GM18873 (cell line): ENCODE measurements around the gene MVB12B.
"Not testable (repeated sequence)": the region's sequence is repeated elsewhere in the genome, so short reads cannot be mapped to it uniquely, and the experiment has no call there.

Experiments
- ATAC-seq: cut with Tn5 transposase; IDR thresholded peaks from one replicate; pipeline ENCODE4 v1.9.1; 2021; ENCODE audit warnings: mild to moderate bottlenecking, moderate library complexity, moderate number of reproducible peaks; ENCODE audit not compliant: unreplicated experiment, low FRiP score

The MVB12B gene

DNA sequence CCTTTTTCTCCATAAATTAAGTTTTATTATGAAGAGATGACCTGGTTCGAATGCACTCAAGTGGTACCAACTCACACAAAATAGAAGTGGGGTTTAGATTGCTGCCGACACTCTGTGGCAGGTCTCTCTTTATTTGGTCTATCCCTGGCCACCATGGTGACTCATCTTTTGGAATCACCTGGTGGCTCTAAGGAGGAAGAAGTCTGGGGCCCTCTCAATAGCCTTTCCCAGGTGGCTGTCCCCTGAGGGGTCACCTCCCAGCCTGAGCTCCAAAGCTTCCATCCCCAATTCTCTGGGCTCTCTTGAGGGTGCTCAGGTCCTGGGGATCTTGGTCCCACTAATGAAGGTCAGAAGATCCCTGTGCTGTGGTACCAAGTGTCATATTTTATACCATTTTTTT is 136.8 kb downstream of the MVB12B start:
- no peak for ATAC-seq

DNA sequence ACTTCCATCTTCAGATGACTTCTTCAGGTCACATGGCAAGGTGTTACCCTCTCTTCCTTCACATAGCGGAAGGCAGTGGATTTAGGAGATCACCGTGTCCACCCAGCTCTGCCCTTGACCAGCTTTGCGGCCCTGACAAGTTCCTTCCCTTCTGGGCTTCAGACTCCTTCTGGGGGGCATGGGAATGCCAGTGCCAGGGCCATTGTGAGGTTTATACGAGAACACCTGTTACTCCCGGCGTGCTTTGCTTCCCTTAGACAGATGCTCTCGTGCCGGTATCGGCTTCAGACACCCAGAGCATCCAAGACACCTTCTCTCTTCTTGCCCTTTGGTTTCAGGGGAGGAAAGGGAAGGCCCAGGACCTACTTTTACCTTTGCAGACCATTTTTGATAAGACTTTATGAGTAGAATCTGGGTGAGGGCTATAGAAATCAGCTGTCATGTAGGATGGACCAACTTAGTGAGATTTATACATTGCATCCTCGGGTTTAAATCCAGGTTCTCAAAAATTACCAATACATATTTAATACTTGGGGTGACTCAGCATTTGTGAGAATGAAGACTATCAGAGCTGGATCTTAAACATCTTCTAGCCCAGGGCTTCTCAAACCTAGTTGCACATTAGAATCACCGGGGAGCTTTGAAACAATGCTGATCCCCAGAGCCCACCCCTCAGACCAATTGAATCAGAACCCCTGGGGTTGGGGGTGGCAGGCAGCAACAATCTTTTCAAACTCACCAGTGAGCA is 138.2 kb downstream of the MVB12B start:
- no peak for ATAC-seq

DNA sequence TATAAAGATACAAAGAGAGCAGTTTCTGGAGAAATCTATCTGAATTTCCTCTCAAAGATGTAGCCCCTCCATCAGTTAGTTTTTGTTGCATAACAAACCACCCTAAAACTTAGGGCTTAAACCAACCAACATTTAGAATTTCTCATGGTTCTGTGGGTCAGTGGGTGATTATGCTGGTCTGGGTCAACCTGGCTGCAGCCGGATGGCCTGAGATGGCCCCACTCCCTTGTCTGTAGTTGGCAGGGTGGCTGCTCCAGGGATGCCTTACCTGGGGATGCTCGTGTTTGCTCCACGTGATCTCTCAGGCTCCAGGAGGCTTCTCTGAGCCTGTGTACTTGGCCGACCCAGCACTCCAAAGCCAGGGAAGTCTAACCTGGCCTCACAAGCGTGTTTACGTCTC is 139.3 kb downstream of the MVB12B start:
- ATAC-seq = no peak

DNA sequence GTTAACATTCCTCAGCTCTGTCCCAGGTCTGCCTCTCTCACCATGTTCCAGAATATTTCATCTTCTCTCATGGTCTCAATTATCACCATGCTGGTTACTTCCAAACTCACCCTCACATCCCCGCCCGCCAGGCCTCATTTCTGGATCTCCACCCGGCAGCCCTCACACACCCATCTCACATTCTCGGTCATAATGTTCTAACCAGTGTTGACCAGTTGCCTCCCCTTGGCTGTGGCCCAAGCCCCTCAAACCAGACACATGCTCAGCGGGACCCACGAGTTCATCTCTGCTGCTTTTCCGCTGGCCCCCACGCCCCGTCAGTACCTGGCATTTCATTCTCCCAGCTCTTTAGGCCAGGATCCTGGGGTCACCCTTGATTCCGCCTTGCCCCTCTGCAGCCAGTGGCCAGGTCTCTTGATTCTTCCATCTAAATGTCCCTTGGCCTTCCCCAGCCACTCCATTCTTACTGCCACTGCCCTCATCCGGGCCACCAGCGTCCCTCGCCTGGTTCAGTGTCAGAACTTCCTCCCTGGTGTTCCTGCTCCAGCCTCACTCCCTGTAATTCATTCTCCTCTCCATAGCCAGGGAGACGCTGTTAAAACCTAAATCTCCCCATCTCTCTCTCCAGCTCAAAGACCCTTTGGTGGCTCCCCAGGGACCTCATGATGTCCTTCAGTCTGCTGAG is 141.7 kb downstream of the MVB12B start:
- ATAC-seq = no peak

DNA sequence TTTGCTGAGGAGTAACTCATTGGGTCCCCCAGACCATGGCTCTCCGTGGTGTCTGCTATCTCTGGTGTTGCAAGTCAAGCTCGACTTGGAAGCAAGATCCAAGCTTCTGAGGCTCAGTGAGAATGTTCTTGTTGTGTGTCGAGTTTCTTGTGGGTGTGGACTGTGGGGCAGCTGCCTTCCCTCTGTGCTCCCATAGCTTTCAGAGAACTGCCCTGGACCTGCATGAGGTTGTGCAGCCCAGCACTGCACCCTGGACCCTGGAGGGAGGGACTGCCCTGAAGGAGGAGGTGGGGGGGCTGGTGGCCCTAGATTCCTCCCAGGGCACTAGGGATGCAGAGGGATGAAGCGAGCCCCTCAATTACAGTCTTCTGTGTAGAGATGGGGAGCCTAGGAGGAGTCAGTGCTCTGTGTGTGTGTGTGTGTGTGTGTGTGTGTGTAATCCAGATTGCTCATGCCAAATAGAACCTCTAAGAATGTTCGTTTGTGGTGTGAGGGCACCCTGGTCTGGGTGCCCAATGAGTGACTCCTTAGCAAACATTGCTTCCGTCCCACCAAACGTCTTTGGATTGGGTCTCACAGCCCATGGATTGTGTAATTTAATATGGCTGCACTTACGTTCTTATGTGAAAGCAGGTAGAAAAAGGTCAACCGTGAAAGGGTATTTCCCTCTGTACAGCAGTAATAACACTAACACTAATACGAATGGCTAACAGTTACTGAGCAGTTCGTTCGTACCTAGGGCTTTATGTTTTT is 143.8 kb downstream of the MVB12B start:
- ATAC-seq = no peak

DNA sequence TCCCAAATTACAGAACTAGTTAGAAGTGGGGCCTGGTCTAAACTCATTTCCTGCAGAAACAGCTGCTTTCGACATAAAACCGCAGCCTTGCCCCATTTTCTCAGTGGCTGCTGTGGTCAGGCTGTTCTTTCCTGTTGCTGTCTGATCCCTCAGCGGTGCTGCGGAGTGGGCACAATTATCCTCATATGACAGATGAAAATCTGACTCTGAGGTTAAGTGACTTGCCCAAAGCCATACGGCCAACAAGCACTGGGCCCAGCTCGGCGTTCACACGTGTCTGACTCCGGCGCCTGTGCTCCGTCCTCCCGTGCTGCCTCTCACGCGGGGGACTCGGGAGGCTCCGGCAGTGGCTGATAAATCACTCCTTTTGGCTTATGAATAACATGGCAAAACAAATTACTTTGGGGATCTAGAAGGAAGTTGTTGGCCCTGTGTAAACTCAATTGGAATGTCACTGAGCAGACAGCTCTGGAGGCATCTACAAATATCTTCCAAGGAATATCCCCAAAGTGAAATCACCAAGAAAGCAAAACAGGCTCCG is 144.5 kb downstream of the MVB12B start:
- ATAC-seq = no peak

DNA sequence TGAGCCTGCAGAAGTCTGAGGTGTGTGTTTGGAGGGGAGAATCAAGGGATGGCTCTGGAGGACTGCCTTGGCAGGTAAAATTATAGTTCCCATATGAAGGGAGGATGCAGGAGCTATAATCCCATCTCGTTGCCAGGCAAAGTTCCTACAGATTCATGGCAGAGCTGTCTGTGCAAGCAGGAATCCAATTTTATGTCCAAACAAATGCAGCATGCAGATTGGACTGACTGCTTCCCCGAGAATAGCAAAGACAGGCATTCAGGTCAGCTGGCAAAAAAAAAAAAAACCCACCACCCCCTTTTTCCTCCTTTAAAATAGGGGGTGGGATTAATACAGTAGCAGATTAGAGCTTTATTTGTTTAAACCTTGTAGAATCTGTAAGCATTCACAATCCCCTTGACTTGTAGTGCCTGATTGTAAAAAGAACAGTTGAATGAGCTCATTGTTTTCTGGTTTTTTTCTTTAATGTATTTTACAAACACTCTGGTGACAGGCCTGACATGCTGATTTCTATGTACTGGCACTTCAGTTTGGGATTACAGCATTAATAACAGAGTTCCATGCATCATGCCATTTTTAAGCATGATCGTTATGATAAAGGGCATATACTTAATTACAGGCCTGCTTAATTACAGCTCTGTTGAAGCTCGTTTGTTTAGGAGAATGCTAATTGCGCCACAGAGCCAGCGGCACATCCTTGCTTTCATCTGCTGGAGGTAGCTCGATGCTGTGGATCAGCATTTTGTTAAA is 145.7 kb downstream of the MVB12B start:
- ATAC-seq = no peak

DNA sequence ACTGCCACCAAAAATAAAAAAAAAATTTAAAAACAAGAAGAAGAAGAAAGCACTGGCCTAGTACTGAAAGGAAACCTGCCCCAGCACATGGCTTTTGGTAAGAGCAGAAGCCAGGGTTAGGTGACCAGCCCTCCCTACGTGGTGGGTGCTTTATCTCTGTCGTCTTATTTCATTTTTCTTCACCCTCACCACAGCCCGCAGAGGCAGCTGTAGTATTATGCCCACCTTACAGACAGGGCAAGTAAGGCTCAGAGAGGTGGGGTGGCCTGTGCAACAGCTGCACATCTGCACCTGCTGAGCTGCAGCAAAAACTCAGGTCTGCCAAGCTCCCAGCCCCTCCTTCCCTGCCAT is 146.3 kb downstream of the MVB12B start:
- no peak for ATAC-seq

DNA sequence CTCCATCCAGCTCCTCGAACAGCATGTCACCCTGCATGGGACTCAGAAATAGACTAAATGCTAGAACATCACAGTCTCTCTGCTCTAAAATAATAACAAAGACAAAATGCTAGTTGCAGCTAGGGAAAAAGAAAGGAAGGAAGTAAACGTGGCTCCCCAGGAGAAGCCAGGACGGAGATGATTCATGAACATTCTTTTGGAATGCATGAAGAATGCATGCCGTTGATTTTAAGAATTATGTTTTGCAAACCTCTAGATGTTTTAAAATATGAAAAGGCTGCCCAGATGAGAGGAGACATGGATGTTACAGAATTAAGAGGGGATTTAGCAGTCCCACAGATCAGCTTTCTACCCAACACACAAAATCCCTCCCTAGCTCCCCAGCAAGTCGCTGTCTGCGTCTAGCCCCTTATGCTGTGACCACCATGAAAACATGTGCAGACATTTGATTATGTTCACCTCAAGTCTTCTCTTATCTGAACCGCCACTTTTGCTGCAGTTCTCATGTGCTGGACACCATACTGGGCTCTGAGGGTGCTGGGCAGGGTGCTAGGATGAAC is 147.7 kb downstream of the MVB12B start:
- no peak for ATAC-seq

DNA sequence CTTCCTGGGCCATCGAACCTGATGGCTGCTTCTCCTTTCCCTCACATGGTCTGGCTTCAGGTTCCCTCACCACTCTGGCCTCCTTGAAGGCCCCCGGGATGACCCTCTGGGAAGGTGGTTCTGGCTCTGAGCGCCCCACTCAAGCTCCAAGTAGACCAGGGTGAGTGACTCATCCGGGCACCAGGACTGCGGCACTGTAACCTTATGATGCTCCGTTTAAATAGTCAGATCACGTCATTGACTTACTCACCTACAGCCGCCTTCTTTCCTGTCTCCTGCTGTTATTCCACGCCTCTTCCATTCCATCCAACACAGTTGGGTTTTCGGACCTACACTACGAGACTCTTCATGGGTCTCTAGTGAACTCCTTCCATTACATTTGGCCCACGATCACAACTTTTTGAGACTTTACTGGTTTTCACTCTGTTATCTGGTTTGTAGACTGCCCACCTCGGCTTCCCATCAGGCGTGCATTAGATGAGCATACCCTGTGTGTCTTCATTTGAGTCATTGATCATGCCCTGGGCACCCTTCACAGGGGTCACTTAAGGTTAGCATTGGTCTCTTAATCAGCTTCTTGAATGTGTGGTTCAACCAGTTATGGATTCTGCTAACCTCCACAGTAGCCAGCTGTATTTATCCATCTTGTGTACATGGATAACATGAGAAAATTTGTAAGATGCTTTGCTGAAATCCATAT is 148.3 kb downstream of the MVB12B start:
- no peak for ATAC-seq

DNA sequence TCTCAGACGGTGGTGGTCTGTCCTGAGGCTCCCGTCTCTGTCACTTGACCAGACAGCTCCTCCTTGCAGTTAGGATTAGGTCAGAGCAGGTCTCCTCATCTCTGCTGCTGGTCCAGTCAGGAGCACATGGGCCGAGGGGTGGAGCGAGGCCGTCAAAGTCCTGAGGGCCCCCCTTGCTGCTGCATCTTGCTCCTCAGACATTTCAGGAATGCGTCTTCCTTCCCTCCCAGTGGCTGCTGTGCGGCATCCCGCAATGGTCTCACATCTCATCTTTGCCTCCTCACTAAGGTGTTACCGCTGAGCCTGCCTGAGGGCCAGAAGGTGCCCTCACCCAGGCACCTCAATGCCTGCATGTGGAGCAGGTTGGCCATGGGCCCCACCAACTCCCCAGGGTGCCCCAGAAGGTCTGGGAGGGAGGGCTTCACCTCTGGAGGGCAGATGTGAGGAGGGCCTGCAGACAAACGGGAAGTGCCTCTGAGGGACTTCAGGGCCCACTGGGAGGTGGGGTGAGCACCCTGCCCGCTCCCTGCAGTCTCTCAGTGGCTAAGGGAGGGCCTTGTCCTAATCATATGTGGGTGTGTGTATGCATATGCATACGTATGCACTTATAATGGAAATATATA is 149.4 kb downstream of the MVB12B start:
- ATAC-seq = no peak

DNA sequence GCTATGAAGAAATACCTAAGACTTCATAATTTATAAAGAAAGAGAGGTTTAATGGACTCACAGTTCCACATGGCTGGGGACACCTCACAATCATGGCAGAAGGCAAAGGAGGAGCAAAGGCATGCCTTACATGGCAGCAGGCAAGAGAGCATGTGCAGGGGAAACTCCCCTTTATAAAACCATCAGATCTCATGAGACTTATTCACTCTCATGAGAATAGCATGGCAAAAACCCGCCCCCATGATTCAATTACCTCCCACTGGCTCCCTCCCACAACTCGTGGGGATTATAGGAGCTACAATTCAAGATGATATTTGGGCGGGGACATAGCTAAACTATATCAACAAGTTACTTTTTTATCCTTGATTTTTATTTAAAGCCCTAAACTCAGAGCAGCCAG is 150.8 kb downstream of the MVB12B start:
- not testable (repeated sequence) for ATAC-seq

DNA sequence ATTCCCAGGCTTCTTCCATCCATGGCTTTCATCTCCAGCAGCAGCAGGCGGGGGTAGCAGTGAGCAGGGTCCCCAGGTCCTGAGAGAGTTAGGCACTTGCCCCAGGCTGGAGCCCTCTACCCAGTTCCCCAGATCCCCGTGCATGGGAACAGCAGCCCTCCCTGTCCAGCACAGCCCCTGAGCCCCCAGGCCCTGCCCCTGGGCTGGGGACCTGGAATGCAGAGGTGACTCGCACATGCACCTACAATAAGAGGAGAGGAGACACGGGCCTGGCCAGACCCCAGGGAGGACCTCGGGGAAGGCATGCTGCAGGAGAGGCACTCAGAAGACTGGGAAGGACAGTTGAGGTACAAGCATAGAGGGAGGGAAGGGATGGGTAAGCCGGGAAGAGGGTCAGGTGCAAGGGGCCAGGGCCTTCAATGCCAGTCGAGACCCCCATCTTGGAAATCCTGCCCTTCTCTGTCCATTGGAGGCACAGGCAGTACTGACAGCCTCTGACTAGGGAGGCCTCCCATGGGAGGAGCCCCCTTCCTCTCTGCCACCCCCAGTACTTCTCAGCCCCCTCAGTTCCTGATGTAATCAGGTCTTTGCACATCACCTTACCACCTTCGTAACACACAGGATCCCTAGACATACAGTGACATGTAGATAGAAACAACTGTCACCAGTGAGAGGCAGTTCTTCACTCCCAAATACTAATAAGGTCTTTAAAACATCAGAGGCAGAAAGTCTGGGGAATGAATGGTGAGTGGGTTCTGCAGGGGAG is 151.8 kb downstream of the MVB12B start:
- no peak for ATAC-seq

DNA sequence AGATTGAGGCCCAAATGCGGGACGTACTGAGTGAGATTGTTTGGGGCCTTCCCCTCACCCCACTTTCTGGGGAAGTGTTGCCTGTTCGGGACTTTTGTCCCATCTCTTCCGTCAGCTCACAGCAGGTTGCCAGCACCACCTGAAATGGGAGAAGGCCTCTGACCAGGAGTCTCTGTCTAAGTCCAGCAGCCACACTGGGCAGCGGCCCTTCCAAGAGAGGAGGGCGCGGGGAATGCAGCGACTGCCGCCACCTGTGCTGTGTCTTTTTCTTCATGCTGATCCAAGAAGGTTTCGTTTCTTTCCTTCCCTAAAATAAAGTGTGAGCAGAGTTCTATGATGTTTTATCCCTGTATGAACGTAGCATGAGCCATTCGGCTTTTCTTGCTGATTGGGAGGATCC is 152.9 kb downstream of the MVB12B start:
- ATAC-seq = no peak

DNA sequence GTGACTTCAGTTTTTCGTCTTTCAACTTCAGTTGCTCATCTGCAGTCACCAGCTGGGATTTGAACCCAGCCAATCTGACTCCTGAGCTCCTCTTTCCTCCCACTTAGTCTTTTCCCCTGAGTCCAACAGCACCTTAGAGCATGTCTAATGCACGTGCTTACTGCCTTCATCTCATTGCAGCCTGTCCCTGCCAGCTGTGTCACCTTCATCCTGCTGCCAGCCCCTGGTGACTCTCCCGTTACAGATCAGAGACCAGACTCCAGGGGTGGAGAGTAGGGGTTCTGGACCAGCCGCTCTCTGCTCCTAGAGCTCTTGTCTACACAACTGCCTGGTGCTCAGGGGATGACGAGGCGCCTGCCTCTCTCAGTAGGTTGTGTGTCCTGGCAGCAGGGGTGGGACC is 154.2 kb downstream of the MVB12B start:
- no peak for ATAC-seq

DNA sequence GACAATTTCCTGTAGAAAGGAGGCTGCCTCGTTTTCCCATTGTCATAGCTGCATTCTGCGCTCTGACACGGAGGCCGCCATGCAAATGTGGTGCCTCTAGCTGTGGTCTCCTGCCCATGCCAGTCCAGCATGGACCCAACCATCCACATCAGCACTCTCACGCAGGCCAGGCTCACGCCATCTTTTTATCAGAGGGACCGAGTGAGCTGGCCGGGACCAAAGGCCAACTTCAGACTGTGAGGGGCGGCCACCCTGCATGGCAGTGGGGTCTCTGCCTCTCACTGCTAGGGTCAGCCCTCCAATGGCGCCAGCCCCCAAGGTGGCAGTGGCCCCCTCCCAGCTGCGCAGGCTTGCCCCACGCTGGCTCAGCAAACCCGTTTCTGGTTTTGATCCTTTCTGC is 155.2 kb downstream of the MVB12B start:
- ATAC-seq = no peak

DNA sequence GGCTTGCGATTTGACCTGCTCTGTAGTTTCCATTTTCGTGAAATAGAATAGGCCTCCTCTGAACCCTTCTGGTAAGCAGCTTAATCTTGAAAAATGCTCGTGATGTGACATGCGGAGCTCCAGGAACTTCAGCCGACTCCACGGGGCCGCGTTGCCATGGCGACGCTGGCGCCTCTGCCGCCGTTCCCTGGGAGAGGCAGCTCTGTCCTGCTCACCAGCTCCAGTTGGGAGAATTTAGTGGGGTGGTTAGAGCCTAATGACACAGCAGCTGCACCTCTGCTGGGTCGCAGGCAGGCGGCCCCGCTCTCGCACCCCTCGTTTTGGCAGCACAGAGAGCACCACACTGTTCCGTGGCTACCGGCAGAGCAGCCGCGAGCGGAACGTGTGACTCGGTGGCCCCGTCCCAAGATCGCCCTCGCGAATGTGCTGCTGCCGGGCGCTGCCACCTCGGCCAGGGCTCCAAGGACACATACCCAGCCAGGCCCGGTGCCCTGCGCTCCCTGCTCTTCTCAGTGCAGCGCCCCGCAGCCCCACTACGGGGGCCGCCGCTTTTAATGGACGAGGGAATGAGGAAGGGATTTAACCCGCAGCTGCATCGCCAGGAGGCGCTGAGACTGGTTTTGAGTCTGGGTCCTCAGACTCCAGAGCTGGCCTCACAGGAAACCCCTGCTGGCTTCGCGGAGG is 155.9 kb downstream of the MVB12B start:
- no peak for ATAC-seq

DNA sequence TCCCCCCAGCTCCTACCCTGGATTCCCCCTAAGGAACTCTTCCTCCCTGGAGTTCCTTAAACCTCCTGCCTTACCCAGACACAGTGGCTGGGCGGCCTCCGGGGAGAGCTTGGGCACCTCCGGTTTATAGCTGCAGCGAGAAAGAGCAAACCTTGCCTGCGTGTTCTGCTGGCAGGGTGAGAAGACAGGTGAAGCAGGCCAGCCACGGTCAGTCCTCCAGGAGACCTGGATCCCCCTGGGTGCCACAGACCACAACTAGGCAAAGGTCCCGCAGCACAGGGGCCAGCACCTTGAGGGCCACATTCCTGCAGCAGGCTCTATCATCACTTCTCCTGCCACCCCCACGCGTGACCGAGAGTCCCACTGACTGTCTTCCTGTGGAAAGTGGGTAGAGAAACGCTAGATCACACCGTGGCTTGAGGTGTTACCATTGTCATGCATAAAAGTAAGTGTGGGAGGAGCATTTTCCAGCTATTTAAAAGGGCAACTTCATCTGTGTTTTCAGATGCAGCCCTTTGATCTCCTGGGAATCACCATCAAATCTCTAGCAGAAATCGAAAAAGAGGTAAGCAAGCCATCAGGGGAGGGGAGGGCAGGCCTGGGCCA is 156.9 kb downstream of the MVB12B start:
- no peak for ATAC-seq
